ENCODE data around the gene NUDT6.

Gene NUDT6, protein sequence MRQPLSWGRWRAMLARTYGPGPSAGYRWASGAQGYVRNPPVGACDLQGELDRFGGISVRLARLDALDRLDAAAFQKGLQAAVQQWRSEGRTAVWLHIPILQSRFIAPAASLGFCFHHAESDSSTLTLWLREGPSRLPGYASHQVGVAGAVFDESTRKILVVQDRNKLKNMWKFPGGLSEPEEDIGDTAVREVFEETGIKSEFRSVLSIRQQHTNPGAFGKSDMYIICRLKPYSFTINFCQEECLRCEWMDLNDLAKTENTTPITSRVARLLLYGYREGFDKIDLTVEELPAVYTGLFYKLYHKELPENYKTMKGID

DNA sequence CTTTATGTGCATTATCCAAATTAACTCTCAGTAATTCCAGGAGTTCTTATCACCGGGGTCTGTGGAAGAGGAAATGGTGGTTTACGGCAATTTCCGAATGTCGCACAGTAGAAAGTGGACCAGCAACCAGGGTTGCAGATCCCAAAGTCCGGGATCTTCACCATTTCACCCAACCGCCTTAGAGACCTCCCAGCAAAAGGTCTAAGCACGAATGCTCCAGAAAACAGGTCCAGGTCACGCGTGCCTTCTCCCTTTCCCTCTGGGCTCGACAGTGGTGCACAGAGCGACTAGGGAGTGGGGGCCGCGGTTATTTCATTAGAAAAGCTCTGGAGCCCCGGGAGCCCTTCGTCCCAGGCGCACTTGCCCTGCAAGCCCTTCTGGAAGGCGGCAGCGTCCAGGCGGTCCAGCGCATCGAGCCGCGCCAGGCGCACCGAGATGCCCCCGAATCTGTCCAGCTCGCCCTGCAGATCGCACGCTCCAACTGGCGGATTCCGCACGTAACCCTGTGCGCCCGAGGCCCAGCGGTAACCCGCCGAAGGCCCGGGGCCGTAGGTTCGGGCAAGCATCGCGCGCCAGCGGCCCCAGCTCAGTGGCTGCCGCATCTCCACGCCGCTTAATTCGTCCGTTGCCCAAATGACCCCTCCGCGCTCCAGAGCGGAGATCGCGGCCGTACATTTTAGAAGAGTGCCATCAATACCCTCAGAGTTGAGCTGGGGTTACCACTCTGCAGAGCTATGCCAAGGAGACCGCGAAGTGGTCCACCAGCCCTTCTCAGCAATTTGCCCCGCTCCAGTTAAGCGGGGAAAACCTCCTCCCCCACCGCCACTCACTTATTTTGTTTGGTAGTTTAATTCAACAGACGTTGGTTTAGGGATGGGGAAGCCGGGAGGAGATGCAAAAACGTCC lies at the start of gene NUDT6:
Gene NUDT6, minus strand, starts transcription at position 627 of the 906 bp plus-strand sequence. Its CDS starts 25 bp downstream, at position 602.
- TF ChIP-seq, protein P1, sequence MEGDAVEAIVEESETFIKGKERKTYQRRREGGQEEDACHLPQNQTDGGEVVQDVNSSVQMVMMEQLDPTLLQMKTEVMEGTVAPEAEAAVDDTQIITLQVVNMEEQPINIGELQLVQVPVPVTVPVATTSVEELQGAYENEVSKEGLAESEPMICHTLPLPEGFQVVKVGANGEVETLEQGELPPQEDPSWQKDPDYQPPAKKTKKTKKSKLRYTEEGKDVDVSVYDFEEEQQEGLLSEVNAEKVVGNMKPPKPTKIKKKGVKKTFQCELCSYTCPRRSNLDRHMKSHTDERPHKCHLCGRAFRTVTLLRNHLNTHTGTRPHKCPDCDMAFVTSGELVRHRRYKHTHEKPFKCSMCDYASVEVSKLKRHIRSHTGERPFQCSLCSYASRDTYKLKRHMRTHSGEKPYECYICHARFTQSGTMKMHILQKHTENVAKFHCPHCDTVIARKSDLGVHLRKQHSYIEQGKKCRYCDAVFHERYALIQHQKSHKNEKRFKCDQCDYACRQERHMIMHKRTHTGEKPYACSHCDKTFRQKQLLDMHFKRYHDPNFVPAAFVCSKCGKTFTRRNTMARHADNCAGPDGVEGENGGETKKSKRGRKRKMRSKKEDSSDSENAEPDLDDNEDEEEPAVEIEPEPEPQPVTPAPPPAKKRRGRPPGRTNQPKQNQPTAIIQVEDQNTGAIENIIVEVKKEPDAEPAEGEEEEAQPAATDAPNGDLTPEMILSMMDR (IDR thresholded peaks at IDR 0.05; ENCODE audit: control extremely low read depth, extremely low read depth, low read depth, missing control alignments): no peak
- DNase-seq (ENCODE audit: extremely low spot score): peak; percentile 65
- ChIA-PET POLR2A (interaction anchor here (0.8 kb wide), 1 partner anchor 190 kb away, joined by 3 read pairs; the partner anchor contains the start of gene BBS12), CTCF (interaction anchor here (0.6 to 4.3 kb wide), 5 partner anchors 8 to 383 kb away, joined by 3 to 25 read pairs (median 4); no protein-coding TSS in a partner anchor)

DNA sequence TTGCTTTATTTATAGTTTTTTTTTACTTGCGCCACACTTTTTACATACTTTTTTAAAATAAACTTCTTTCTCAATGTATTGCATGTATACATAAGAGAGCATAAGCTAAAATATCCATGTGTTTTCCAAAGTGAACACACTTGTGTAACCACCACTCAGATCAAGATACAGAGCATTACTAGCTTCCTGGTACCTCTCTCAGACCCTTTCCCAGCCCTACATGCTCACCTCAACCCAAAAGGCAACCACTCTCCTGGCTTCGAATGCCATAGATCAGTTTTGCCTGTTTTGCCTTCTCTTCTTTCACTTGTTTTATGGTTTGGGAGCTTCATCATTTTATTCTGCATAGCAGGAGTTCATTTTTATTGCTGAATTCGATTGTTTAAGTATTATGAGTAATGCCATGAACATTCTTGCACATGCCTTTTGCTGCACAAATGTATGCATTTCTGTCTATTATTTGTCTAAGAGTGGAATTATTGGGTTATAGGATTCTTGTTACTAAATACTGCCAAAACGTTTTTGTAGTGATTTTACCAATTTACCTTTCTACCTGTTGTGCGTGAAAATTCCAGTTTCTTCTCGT lies 45.9 kb upstream of the NUDT6 start:
- ChIA-PET POLR2A (no interaction called here), CTCF (interaction anchor here (1.3 to 1.6 kb wide), 2 partner anchors 10 to 38 kb away, joined by 3 to 5 read pairs; no protein-coding TSS in a partner anchor)
- TF ChIP-seq, protein P1 (IDR thresholded peaks at IDR 0.05; ENCODE audit: control extremely low read depth, extremely low read depth, low read depth, missing control alignments): no peak
- no peak for DNase-seq (ENCODE audit: extremely low spot score)

DNA sequence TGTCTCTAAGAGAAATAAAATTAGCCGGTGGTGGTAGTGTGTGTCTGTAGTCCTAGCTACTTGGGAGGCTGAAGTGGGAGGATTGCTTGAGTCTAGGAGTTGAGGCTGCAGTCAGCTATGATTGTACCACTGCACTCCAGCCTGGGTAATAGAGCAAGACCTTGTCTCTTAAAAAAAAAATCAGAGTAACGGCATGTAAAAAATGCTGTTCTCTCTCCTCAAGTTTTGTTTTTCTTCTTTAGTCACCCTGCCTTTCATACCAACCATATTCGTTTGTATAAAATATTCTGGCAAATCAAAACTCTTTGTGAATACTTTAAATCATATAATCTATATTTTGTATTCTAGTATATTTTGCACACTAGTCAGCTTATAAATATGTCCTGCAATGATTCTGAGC lies 44.8 kb upstream of the NUDT6 start:
- POLR2A ChIA-PET: no interaction called here
- CTCF ChIA-PET: interaction anchor here (1.3 kb wide), 1 partner anchor 36 kb away, joined by 3 read pairs; no protein-coding TSS in a partner anchor
- no peak for DNase-seq (ENCODE audit: extremely low spot score)

DNA sequence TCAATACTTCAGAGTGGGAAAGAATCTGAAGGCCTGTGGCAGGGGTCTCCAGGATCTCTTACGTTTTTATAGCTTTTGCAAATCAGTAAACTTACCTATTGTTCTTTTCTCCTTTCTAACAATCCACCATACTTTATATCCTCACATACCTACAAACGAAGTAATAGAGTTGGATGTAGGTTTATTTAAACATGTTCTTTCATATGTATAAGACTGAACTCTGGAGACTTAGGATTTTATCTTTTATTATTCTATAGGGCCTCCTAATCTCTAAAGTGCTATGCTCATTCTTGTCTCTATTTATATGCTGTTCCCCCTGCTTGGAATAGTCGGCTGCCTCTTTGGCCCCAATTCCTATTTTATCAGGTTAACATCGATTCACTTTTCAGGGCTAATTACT lies 43.8 kb upstream of the NUDT6 start:
- DNase-seq (ENCODE audit: extremely low spot score): no peak
- TF ChIP-seq, protein P1 (IDR thresholded peaks at IDR 0.05; ENCODE audit: control extremely low read depth, extremely low read depth, low read depth, missing control alignments): no peak
- CTCF ChIA-PET: no interaction called here
- POLR2A ChIA-PET: no interaction called here

More for the DNA sequence above, 44.8 kb upstream of the NUDT6 start:
- TF ChIP-seq, protein P1 (IDR thresholded peaks at IDR 0.05; ENCODE audit: control extremely low read depth, extremely low read depth, low read depth, missing control alignments): no peak

DNA sequence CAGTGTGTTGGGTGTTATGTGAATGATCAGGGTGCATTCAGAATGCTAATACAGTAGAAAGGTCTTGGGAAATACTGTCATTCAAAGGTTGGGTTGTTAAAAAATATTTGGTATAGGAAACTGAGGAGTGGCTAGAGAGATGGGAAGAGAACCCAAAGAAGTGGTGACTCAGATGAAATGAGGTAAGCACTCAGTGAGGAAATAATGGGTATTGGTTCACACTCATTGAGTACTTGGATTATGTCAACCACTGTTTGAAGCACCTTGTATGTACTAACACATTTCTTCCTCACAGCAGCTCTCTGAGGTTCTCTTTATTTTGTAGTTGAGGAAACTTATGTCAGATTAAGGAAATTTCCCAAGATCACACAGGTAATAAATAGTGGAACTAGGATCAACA lies 40.8 kb upstream of the NUDT6 start:
- POLR2A ChIA-PET: no interaction called here
- TF ChIP-seq, protein P1 (IDR thresholded peaks at IDR 0.05; ENCODE audit: control extremely low read depth, extremely low read depth, low read depth, missing control alignments): no peak
- CTCF ChIA-PET: interaction anchor here (1.3 kb wide), 1 partner anchor 11 kb away, joined by 3 read pairs; no protein-coding TSS in a partner anchor
- no peak for DNase-seq (ENCODE audit: extremely low spot score)

DNA sequence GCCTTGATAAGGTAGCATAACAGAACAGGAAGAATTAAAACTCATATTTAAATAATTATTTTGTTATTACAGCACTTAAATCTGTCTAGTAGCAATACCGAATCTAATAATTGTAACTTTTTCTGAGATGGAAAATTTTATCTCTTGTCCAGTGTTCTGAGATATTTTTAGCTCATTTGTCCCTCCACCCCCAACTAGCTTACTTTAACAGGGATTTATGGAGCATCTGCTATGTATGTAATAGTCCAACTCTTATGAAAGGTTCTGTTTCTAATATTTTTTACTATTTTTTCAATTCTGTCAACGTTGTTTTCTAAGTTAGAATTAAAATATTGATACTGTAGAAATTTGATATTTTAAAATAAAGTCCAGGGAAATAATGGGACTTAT lies 38.2 kb upstream of the NUDT6 start:
- CTCF ChIA-PET: interaction anchor here (1.7 to 1.8 kb wide), 2 partner anchors 9 to 29 kb away, joined by 3 to 5 read pairs; no protein-coding TSS in a partner anchor
- TF ChIP-seq, protein P1 (IDR thresholded peaks at IDR 0.05; ENCODE audit: control extremely low read depth, extremely low read depth, low read depth, missing control alignments): no peak
- POLR2A ChIA-PET: no interaction called here

More for the DNA sequence above, 38.2 kb upstream of the NUDT6 start:
- no peak for DNase-seq (ENCODE audit: extremely low spot score)
